Stimulated activated CD4-positive, alpha-beta T cell treated with anti-CD3 and anti-CD28 coated beads, Interleukin-4, amount 100 ng/mL, for 48 hours (primary cell): ENCODE results near the gene MAMSTR.
"Not testable (repeated sequence)": the region's sequence is repeated elsewhere in the genome, so short reads cannot be mapped to it uniquely, and the experiment has no call there.

ENCODE experiments used
- DNase-seq, 2 donors: peaks; one replicate each; pipeline ENCODE4 v3.0.0-alpha.2; 2020; ENCODE audit warnings: low read depth in 2 of 2

Gene MAMSTR

DNA sequence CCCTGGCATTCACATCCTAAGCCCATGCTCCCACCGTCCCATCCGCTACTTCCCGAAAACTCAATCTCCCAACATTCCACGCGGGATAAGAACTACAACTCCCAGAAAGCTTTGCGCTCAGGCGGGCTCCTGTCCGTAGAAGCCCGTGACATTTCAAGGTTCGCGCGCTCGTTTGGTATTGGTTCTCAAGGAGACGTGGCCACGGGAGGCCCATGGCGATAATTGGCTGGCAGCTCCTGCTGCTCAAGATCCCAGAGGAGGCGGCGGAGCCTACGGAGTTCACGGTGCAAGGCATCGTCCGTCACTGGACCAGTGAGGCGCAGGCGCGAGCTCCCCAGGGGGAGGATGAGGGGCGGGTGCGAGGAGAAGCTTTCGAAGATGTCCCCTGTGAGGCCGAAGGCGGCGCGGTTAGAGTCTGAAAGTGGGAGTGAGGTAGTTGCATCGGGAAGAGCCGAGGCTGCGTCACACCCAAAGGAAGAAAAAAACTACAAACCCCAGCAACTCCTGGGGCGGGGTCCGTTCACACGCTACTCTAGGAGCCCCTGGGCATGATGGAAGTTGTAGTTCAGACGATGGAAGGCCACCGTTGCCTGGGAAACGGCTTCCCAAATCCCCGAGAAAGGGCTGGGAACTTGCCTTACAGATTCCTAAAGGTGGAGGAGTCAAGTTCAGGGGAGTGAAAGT, 1.2 kb upstream of the MAMSTR start:
- peak; percentile 84 to 92 for DNase-seq

DNA sequence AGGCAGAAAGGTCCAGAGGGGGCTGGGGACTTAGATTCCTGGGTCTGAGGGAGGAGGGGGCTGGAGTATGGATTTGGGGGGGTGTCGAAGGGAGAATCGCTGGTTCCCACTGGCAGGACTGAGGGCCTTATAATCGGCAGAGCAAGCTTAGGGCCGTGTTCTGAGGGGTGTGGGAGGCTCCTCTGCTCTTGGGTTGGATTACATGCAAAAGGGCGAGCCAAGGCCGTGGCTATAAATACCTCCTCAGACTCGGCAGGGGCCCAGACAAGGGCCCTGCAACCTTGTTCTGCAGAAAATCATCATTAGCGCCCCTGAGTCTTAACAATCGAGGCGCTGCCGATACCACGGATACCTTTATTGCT, 707 bp upstream of the MAMSTR start:
- no peak for DNase-seq

DNA sequence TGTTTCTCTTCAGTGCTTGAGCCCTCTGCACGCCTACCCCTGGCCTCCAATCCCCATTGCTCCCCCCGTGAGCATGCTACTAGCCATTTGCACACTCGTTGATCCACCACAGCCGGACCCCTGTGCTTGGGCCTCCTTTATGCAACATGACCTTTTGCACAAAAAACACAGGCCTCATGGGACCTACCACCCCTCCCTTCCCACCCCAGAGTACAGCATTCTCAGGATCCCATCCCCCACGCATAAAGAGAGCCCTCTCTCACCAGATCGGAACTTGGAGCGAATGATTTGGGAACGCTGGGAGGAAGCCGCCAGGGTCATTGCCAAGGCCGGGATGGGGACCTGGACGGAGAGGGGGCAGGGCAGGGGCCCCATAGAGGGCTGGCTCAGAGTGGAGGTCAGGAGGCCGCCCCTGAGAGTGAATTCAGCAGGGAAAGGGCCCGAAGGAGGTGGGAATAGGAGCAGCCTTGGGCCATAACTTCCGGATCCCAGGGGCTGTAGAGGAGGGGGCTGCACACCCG, 754 bp downstream of the MAMSTR start:
- DNase-seq = no peak

DNA sequence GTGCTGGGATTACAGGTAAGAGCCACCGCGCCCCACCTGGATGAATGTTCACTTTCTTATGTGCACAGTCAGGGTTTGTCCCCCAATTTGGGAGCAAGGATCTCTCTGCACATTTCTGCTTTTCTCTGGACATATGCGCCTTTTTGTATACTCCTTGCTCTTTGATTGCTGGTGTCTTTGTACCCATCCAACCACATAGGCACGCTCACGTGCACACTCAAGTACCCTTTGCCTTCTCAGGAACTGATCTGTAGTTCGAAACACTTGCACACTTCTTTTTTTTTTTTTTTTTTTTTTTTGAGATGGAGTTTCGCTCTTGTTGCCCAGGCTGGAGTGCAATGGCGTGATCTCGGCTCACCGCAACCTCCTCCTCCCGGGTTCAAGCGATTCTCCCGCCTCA, 1.4 kb downstream of the MAMSTR start:
- DNase-seq = not testable (repeated sequence)

DNA sequence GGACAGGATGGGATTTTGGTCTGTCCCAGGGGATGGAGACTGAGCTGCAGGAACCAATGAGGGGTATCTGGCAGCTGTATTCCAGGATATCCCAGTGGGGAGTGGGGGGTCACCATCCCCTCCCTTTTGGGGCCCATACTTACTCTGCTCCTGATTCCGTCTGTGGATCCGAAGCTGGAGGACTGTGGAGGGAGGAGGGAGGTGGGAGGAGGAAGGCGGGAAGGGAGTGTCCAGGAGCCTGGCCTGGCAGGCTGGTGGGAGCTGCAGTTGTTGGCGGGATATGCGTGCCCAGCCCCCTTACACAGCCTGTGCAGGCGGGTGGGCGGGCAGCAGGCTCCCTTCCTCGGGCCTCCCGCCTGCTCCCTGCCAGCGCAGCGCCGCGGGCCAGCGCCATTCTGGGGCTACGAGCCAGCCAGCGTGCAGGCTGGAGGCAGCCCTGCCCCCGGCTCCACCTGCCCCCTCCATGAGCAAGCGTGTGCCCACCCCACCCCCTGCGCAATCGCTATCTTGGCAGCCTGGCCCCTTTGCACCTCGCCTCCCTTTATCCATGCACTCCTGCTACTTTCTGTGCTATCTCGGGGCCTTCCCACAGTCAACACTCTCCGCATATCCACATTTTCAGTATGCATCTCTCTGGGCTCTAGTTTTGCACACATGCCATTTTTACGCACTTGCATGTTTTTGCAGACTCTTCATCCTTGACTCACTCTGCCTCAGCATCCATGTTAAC, 2.8 kb downstream of the MAMSTR start:
- DNase-seq = no peak

DNA sequence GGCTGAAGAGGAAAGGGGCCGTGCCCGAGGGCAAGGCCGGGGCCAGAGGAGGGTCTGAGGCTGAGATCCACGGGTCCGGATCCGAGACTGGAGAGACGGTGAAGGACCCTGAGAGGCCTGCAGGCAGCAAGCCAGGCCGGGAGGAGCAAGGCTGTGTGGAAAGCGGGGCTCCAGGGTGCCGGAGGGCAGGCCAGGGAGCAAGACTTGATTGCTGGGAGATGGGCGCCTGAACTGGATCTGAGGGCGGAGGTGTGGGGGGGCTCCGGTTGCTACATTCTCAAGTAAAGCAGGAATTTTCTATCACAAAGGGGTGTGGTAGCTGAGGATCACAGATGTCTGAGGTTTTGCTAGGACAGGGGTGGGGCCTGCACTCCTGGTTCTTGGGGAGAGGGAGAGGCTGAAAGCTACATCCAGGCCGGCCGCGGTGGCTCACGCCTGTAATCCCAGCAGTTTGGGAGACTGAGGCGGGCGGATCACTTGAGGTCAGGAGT, 3.8 kb downstream of the MAMSTR start:
- no peak for DNase-seq

DNA sequence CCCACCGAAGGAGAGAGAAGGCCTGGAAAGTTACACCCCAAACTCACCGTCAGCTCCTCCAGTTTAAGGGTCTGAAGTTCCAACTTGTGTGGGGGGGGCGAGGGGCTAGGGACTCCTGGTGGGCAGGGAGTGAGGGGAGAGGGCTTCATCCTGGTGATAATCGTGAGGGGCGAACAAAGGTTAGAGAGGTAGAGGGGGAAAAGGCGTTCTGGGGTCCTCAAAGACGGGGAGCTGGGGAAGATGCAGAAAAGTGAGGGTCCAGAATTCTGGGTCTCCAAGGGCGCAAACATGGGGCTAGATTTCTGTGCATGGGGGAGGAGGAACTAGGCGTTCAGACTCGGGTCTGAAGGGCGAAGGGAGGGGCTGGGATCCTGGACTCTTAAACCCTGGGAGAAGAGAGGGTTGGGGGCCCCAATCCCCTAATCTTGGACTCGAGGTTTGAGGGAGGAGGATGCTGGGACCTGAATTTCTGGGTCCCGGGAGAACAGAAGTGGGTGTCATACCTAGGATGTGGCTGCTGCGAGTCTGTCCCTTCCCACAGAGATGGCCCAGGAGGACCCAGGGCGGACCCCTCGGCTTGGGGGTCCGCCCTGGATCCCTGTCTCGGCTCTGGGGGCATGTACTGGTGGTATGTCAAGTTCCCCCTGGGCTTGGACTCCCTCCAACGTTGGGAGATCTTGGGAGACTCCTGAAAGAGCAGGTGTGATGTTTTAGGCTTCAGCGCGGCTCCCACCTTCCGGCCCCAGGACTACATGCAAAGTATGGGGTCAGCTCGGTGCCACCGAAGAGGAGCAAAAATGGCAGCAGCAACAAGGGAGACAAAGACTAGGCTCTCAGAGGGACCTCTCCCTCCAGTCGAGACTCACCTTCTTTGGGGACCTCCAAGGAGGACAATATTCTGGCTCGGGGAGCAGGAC, 4.5 kb downstream of the MAMSTR start:
- no peak for DNase-seq

DNA sequence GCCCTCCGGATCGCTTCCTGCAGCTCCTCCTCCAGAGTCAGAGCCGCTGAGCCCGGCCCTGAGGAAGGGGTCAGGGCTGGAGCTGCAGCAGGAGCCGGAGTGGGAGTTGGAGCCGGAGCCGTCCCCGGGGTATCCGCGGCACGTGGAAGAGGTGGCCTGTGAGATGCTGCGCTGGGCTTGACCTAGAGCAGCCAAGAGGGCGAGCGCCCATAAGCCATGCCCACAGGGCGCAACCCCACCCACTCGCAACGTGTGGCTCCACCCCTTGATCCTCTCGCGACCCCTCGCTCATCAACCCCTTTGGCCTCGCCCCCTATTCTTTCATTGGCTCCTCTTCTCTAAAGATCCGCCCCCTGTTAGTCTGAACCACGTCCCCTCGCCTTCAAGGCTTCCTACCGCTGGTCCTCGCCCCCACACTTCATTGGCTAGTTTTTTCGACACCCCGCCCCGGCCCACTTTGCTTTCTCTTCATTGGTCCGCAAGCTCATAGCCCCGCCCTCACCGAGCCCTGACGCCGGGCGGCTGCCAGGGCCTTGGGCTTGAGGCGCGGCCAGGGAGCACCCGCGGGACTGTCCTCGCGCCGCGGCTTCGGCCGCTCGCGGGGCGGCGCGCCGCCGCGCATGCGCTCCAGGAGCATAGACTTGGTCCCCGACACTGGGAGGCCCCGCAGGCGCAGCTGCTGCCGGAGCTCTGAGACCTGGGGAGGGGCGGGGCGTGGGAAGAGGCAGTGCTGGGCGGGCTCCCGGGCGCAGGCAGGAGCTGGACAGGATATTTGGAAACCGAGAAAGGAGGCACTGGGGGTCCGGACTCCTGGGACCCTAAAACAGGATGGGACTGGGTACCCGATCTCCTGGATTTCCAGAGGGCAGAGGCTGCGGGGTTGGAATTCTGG, 5.4 kb downstream of the MAMSTR start:
- DNase-seq = peak; percentile 97 to 98

DNA sequence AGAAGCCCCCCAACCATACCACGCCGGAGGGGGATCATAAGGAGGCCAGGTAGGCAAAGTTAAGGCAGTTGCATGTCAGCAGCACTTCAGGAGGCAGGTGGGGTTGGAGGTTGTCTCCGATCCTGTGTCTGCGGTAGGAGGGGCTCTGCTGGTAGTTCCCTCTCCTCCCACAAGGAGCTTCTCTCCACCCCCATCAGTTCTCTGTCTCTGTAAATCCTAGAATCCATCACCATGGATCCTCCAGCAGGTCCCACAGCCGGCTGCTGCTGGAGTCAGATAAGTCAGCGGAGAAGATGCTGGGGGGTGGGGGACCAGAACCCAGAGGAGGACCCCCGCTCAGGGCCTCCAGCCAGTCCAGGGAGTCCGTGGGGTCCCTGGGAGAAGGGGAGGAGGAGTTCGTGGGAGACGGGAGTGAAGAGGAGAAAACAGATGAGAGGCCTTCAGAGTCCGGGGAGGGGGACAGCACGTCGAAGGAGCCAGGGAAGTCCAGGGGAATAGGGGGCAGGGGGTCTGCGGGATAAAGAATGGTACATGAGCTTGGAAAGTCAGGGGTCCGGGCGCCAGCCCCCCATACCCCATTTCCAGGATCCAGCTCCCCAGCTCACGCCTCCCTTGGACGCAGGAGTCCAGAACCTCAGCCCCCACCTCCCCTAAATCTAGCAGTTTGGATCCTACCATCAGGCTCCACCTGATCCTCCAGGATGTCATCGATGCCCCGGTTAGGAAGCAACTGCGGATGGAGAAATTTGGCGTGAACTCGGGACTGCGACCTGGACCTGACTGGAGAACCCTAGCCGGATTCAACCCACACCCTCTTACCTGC, 6.3 kb downstream of the MAMSTR start:
- DNase-seq = no peak

DNA sequence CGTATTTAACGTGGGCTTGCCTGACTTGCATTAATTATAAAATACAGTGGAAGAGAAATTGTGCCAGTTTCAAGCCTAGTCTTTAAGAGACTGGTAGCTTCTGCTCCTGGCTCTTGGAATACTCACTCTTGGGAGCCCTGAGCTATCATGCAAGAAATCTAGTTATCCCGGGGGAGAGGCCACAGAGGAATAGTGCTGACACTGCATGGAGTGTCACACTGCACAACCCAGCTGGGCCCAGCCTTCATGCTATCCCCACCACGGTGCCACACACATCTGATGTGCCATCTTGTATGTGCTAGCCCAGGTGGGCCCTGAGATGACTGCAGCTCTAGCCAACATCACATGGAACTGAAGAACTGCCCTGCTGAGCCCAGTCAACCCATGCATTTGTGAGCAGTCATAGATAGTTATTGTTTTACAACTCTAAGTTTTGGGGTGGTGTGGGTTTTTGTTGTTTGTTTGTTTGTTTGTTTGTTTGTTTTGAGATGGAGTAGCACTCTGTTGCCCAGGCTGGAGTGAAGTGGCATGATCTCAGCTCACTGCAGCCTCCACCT, 8.3 kb downstream of the MAMSTR start:
- no peak for DNase-seq

DNA sequence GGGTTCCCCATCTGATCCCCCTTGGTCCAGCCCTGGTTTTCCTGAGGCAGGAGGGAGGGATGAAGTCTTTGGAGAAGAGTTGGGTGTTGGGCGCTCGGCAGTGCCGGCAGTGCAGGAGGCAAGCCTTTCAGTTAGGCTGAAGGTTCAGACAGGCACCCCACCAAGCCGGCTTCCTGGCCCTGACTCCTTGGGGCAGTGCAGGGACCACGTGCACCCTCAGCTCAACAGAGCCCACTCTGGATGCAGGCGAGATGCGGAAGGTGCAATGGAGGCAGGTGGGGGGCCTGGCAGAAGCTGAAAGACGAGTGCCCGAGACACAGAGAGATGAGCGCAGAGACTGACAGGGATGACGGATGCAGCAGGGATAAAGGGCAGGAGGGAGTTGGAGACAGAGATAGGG, 11.1 kb downstream of the MAMSTR start:
- no peak for DNase-seq

DNA sequence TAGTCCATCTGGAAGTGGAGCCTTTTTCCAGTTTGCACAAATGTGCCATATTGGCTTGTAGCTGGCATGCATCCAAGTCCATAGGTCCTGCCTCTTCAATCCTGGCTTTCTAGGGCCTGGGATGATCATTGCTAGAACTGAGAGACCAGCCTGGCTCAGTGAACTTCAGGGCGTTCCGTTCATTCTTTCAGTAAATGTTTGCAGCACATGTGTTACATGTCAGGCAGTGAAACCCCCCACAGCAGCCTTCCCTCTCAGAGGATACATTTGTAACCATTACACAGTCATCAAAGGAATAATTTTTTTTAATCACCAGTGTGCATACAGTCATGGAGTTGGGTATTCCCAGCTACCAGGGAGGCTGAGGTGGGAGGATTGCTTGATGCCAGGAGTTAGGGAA, 14.1 kb downstream of the MAMSTR start:
- DNase-seq = no peak

DNA sequence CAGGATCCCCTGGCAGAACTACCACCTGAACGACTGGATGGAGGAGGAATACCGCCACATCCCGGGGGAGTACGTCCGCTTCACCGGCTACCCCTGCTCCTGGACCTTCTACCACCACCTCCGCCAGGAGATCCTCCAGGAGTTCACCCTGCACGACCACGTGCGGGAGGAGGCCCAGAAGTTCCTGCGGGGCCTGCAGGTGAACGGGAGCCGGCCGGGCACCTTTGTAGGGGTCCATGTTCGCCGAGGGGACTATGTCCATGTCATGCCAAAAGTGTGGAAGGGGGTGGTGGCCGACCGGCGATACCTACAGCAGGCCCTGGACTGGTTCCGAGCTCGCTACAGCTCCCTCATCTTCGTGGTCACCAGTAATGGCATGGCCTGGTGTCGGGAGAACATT, 16.2 kb downstream of the MAMSTR start:
- DNase-seq = no peak

DNA sequence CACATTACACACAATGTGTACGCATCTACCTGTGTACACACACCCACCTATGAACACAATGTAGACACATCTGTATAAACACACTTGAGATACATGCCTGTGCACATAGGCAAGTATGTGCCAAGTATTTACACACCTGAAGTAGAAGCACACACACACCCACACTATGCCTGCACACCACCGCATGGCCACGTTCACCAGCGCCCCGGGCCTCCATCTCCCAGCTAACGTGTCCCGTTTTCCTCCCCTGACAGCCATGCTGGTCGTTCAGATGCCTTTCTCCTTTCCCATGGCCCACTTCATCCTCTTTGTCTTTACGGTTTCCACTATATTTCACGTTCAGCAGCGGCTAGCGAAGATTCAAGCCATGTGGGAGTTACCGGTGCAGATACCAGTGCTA, 16.8 kb downstream of the MAMSTR start:
- DNase-seq = no peak

DNA sequence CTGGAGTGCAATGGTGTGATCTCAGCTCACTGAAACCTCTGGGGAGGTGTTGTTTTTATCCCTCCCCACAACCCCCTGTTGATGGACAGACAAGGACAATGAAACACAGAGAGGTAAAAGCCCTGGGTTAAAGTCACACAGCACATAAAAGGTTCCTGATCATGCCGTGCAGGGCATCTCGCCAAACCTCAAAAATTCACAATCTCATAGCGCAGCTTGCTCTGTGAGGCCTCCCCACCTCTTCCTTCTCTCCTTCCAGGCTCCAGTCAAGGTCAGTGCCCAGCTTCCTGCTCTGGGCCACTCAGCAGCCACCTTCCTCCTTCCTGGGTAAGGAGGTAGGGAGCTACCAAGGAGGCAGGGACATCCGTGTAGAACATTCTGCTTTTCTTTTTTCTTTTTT, 21.5 kb downstream of the MAMSTR start:
- no peak for DNase-seq

DNA sequence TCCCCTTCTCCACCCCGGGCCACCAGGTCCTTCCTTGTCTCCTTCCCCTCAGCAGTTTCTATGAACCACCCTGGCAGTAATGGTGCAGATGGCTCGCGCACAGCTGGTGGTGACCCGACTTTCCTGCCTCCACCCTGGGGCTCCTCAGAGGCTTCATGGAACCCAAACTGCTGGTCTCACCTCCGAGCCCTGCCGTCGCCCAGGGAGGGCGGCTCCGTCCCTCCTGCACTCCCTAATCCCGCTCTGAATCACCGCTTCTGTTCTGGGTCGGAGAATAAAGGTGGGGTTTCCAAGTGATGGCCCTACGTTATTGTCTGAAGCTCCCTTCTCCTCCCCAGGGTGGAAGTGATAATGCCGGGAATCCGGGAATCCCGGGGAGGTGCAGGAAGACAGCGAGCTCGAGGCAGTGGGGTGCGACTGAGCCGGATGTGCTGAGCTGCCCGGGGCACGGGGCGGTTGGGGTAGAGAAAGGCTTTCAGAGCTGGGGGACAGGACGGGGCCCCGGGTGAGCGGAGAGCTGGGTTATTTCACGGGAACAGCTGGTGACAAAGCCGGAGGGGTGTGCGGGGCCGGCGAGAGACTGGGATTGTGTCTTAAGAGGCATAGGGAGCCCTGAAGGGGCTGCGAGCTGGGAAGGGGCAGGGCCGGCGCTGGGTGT, 23.0 kb downstream of the MAMSTR start:
- DNase-seq = no peak

DNA sequence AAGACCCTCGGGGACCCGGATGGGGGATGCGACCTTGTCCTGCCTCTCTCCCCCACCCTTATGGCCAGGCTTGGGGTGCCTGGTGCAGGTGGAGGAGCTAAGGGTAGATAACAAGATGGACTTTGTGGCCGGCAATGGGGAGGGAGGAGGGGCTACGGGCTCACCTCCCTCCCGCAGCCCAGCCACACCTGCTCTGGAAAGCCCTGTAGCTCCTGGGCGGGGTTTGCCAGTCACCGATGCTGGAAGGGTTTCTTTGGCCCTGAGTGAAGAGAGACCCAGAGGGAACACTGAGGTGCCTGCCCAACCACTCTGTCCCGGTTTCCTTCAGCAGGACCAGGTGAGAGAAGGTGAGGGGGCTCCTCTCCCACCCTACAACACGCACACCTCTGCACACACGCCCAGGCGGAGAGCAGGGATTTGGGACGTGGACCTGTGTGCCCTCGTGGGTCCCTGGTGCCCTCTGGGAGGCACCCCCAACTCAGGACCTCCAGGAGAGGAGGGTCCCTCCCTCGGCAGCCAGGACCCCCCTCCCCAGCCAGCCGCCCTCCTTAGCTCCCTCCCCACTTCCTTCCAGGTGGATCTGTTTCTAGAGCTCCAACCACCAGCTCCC, 23.7 kb downstream of the MAMSTR start, which contains the start of gene FUT2:
Gene FUT2 (plus strand): TSS at position 229 of the 610 bp plus-strand sequence. CDS start 6,986 bp downstream, outside the sequence.
- DNase-seq = no peak

DNA sequence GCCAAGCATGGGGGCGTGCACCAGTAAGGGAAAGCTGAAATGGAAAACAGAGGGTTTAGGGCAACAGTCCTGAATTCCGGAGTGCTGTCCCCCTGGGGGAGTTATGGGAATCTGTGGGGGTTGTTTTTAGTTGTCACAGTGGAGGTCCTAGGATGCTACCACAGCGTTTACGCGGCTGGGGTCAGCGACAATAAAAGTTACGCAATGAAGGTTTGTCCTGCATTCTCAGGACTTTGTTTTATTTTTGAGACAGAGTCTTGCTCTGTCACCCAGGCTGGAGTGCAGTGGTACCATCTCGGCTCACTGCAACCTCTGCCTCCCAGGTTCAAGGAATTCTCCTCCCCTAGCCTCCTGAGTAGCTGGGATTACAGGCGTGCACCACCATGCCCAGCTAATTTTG, 25.9 kb downstream of the MAMSTR start:
- not testable (repeated sequence) for DNase-seq

DNA sequence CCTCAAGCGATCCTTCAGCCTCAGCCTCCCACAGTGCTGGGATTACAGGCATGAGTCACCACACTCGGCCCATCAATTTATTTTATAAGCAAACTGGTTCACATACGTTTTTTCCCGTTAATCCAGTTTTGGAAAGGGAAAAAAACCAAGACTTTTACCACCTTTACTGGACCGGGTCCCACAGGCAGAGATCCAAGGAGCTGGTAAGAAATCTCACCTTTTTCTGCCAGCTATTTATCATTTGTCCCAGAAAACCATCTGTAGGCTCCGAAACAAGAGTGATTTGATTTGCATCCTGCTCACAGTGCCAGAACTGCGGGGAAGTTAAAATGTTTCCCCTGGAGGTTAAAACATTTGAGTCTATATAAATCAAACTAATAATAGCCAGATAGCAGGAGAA, 30.1 kb downstream of the MAMSTR start:
- DNase-seq = no peak
